Upper lobe of left lung (tissue), 6 donors: ENCODE data around the gene HJV. TPM values are rescaled to one million over a fixed set of nuclear protein-coding genes. Genes with fewer than 3 reads are reported as not detected.
A peak's percentile ranks its signal among the peaks of the same experiment; 100 is the strongest.
"Not testable (repeated sequence)": the region's sequence is repeated elsewhere in the genome, so short reads cannot be mapped to it uniquely, and the experiment has no call there.

ENCODE experiments used
- ATAC-seq, 2 donors: fragments of 200-7000 bp; cut with Tn5 transposase; one replicate each; pipeline ENCODE4 v1.9.1; 2022; ENCODE audit warnings: mild to moderate bottlenecking in 2 of 2, moderate library complexity in 2 of 2; ENCODE audit not compliant: low FRiP score in 2 of 2
- DNase-seq, 2 donors: peaks; one replicate each; pipeline ENCODE4 v3.0.0-alpha.2; 2019 to 2020
- H3K27ac ChIP-seq, 4 donors: fragments of 200-600 bp; sonication (generic); one replicate each; pipeline ENCODE4 v1.5.1; 2016 to 2019
- H3K27me3 ChIP-seq, 4 donors: fragments of 200-600 bp; sonication (generic); one replicate each; pipeline ENCODE4 v1.5.1; 2017 to 2019
- H3K36me3 ChIP-seq, 4 donors: fragments of 200-600 bp; sonication (generic); one replicate each; pipeline ENCODE4 v1.5.1; 2016 to 2019
- H3K4me1 ChIP-seq, 4 donors: fragments of 200-600 bp; sonication (generic); one replicate each; pipeline ENCODE4 v1.5.1; 2018 to 2019
- H3K4me3 ChIP-seq, 4 donors: fragments of 200-600 bp; sonication (generic); one replicate each; pipeline ENCODE4 v1.5.1; 2017 to 2019; ENCODE audit warnings: mild to moderate bottlenecking in 2 of 4, moderate library complexity in 1 of 4
- H3K9me3 ChIP-seq, 4 donors: fragments of 200-600 bp; sonication (generic); one replicate each; pipeline ENCODE4 v1.5.1; 2018 to 2019
- EP300 ChIP-seq, 4 donors: sonication (generic); formaldehyde crosslinking; IDR thresholded peaks; one replicate each; pipeline ENCODE4 v1.5.1; 2017; ENCODE audit warnings: antibody characterized with exemption in 4 of 4, control low read depth in 2 of 4
- POLR2A ChIP-seq, 4 donors: fragments of 450-650 bp; IDR thresholded peaks; one replicate each; pipeline ENCODE4 v1.5.1; 2016 to 2017; ENCODE audit warnings: antibody characterized with exemption in 4 of 4, mild to moderate bottlenecking in 2 of 4
- POLR2AphosphoS5 ChIP-seq, 2 donors: sonication (generic); formaldehyde crosslinking; IDR thresholded peaks; one replicate each; pipeline ENCODE4 v1.5.1; 2017; ENCODE audit warnings: antibody characterized with exemption in 2 of 2
- WGBS, 2 donors: methylation state at CpG; one replicate each; pipeline ENCODE4 v1.1.5; 2017 to 2018; 5-methylcytosine and 5-hydroxymethylcytosine counted together
- total RNA-seq, 6 donors: library from RNA; depleted of rRNA in 4 of 6; stranded (reverse); fragments of >200 nt in 4 of 6; gene quantifications; one replicate each; pipeline versions ENCODE4 v1.1.0 to v1.2.1, GENCODE V29; 2016 to 2021
- TF ChIP-seq, protein P1 (sequence below), 6 experiments: fragments of 450-650 bp in 4 of 6; fragments of 200-600 bp in 2 of 6; sonication (generic) in 2 of 6; IDR thresholded peaks; one replicate each; pipeline ENCODE4 v1.5.1; 2016 to 2019; ENCODE audit warnings: antibody characterized with exemption in 6 of 6
- donor health status: DM: no; HTN: no; CAD: no; lungs with moderate emphysema.
- donor health status: DM: no; HTN: yes; CAD: no; lungs with severe emphysema.

Gene HJV
- total RNA-seq, 6 donors from 2014 or later, result not detected

- ATAC-seq, result no peak
- peaks cover 10 to 26% (median 15%) of the 10 kb centered on the region in 4 donors for H3K4me1 ChIP-seq
- DNase-seq, result no peak
- no peaks in the 10 kb centered on the region for H3K27me3 ChIP-seq
- H3K4me3 ChIP-seq, result peak overlapping the region in 3 of 4 donors; percentile 53 to 72 (median 67)
- no peaks in the 10 kb centered on the region for H3K9me3 ChIP-seq
- no peaks in the 10 kb centered on the region for H3K36me3 ChIP-seq
- H3K27ac ChIP-seq, result peak overlapping the region; percentile 78 to 91 (median 88)
- 7 to 8% methylated on average over 10 of the region's 10 CpGs for WGBS, 2 donors
- TF ChIP-seq POLR2A (IDR thresholded peaks at IDR 0.05), result no peak
- TF ChIP-seq POLR2AphosphoS5 (IDR thresholded peaks at IDR 0.05), result no peak
- TF ChIP-seq, protein P1, sequence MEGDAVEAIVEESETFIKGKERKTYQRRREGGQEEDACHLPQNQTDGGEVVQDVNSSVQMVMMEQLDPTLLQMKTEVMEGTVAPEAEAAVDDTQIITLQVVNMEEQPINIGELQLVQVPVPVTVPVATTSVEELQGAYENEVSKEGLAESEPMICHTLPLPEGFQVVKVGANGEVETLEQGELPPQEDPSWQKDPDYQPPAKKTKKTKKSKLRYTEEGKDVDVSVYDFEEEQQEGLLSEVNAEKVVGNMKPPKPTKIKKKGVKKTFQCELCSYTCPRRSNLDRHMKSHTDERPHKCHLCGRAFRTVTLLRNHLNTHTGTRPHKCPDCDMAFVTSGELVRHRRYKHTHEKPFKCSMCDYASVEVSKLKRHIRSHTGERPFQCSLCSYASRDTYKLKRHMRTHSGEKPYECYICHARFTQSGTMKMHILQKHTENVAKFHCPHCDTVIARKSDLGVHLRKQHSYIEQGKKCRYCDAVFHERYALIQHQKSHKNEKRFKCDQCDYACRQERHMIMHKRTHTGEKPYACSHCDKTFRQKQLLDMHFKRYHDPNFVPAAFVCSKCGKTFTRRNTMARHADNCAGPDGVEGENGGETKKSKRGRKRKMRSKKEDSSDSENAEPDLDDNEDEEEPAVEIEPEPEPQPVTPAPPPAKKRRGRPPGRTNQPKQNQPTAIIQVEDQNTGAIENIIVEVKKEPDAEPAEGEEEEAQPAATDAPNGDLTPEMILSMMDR (IDR thresholded peaks at IDR 0.05), result no peak
- TF ChIP-seq EP300 (IDR thresholded peaks at IDR 0.05), result no peak
Observed at GRCh38 chr1:146036241-146036964, 14.9 kb upstream of the HJV start.

- TF ChIP-seq EP300 (IDR thresholded peaks at IDR 0.05), result no peak
- TF ChIP-seq, protein P1 (IDR thresholded peaks at IDR 0.05), result no peak
- no peak for TF ChIP-seq POLR2A (IDR thresholded peaks at IDR 0.05)
- TF ChIP-seq POLR2AphosphoS5 (IDR thresholded peaks at IDR 0.05), result no peak
- Histone ChIP-seq H3K4me3 (peak overlapping the region in 3 of 4 donors; percentile 18 to 72 (median 20)), H3K27me3 (no peaks in the 10 kb centered on the region), H3K9me3 (no peaks in the 10 kb centered on the region), H3K36me3 (no peaks in the 10 kb centered on the region), H3K4me1 (peaks cover 10 to 26% (median 15%) of the 10 kb centered on the region in 4 donors), H3K27ac (peak overlapping the region in 2 of 4 donors; percentile 78 to 91)
- no peak for ATAC-seq
- WGBS, 2 donors, result 27 to 43% methylated on average over 6 of the region's 6 CpGs
- DNase-seq, result no peak
Observed at GRCh38 chr1:146035048-146035423, 13.5 kb upstream of the HJV start.

GRCh38 chr1:146032631-146033219 is 11.2 kb upstream of the HJV start:
- Histone ChIP-seq H3K27ac (no peak overlapping the region), H3K36me3 (no peaks in the 10 kb centered on the region), H3K4me1 (peaks cover 5 to 17% (median 12%) of the 10 kb centered on the region in 4 donors), H3K9me3 (no peaks in the 10 kb centered on the region), H3K4me3 (no peak overlapping the region), H3K27me3 (no peaks in the 10 kb centered on the region)
- 55 to 57% methylated on average over 6 of the region's 6 CpGs for WGBS, 2 donors
- DNase-seq (no peak), ATAC-seq (no peak)
- no peak for TF ChIP-seq POLR2A (IDR thresholded peaks at IDR 0.05)
- TF ChIP-seq, protein P1 (IDR thresholded peaks at IDR 0.05), result peak; percentile 14 to 58 (median 36)

DNA sequence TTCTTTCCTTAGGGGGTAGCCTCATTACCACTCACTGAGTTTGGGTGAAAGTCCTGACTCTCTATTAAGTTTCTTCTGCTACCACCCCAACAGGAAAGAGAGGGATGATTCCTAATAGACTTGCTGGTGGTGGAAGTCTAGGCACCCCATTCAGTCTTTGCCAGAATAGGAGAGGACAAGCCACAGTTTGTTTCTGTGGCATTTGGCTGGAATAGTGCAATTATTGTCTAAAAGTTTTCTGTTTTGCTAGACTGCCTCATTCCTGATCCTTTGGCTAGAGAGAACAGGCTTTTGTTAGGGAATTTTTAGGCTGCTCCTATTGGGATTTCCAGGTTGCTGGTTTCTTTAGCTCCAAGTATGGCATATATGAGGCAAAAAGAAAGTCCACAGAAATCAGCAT is 9.9 kb upstream of the HJV start:
- no peak overlapping the region for H3K4me3 ChIP-seq
- no peak for ATAC-seq
- no peak for DNase-seq
- H3K27me3 ChIP-seq, result no peaks in the 10 kb centered on the region
- no peaks in the 10 kb centered on the region for H3K9me3 ChIP-seq
- peaks cover 5 to 14% (median 9%) of the 10 kb centered on the region in 4 donors for H3K4me1 ChIP-seq
- no peaks in the 10 kb centered on the region for H3K36me3 ChIP-seq
- H3K27ac ChIP-seq, result no peak overlapping the region
- TF ChIP-seq POLR2A (IDR thresholded peaks at IDR 0.05), result no peak

- Histone ChIP-seq H3K4me1 (no peaks in the 10 kb centered on the region), H3K27me3 (no peaks in the 10 kb centered on the region), H3K9me3 (no peaks in the 10 kb centered on the region), H3K36me3 (no peaks in the 10 kb centered on the region), H3K4me3 (no peak overlapping the region), H3K27ac (no peak overlapping the region)
- ATAC-seq (no peak), DNase-seq (no peak)
- TF ChIP-seq POLR2A (IDR thresholded peaks at IDR 0.05) (no peak), EP300 (IDR thresholded peaks at IDR 0.05) (no peak), POLR2AphosphoS5 (IDR thresholded peaks at IDR 0.05) (no peak)
- TF ChIP-seq, protein P1 (IDR thresholded peaks at IDR 0.05), result no peak
Observed at GRCh38 chr1:146029117-146029516, 7.6 kb upstream of the HJV start.

GRCh38 chr1:146026650-146027049 is 5.1 kb upstream of the HJV start:
- H3K27me3 ChIP-seq, ATAC-seq, DNase-seq, H3K9me3 ChIP-seq, H3K4me1 ChIP-seq, H3K4me3 ChIP-seq, H3K27ac ChIP-seq, H3K36me3 ChIP-seq: not testable (repeated sequence)
- WGBS, 2 donors, result 72 to 76% methylated on average over 1 of the region's 1 CpG

DNA sequence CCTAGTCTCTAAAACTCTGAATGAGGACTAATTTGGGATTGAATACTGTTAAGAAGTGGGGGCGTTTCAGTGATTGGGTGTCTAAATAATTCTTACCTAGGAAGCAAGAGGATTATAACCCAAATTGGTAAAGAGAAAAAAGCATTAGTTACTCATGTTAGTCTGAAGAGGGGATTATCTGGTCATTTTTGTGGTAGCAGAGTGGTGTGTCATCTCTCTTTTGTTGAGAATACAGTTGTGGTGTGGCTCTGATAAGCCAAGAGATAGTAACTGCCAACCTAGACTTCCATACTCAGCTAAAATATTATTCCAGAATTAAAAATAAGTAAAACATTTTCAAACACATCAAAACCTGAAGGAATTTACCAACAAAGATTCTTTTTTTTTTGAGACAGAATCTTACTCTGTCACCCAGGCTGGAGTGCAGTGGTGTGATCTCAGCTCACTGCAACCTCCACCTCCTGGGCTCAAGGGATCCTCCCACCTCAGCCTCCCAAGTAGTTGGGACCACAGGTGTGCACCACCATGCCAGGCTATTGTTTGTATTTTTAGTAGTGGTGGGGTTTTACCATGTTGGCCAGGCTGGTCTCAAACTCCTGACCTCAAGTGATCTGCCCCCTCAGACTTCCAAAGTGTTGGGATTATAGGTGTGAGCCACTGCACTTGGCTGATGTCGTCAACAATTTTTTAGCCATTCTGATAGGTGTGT is 4.4 kb upstream of the HJV start:
- DNase-seq, H3K4me1 ChIP-seq, H3K27ac ChIP-seq, ATAC-seq, H3K27me3 ChIP-seq, H3K9me3 ChIP-seq, H3K4me3 ChIP-seq, H3K36me3 ChIP-seq: not testable (repeated sequence)
- 79 to 83% methylated on average over 2 of the region's 2 CpGs for WGBS, 2 donors
